Measurements from ENCODE around the gene ZC3H7B.

ZC3H7B gene

DNA sequence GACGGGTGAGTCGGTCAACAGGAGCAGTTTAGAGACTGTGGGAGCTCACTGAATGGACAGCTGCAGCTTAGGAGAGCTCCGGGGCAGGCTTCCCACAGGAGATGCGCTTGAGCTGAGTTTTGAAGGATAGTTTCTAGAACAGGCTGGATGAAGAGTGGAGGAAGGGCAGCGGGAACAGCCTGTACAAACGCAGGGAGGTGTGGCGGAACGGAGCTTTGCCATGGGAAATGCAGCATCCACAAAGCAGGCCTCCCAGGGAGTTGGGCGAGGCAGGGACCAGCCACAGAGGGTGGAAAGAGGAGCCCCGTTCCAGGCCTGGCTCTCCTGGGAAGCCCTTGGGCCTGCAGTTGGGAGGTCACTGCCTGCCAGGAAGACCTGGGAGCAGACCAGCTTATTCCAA, 53.7 kb downstream of the ZC3H7B start:
- H3K4me3 ChIP-seq (ENCODE audit: low read depth, low read length): no peak overlapping the region
- no peak for TF ChIP-seq CTCF (IDR thresholded peaks at IDR 0.05; ENCODE audit: borderline replicate concordance, insufficient read depth, low read depth, low read length)

GRCh38 chr22:41355895-41356294, 54.6 kb downstream of the ZC3H7B start:
- no peak for TF ChIP-seq CTCF (IDR thresholded peaks at IDR 0.05; ENCODE audit: borderline replicate concordance, insufficient read depth, low read depth, low read length)
- no peak overlapping the region for H3K4me3 ChIP-seq (ENCODE audit: low read depth, low read length)

GRCh38 chr22:41356430-41357028, 55.2 kb downstream of the ZC3H7B start:
- no peak overlapping the region for H3K4me3 ChIP-seq (ENCODE audit: low read depth, low read length)
- no peak for TF ChIP-seq CTCF (IDR thresholded peaks at IDR 0.05; ENCODE audit: borderline replicate concordance, insufficient read depth, low read depth, low read length)

DNA sequence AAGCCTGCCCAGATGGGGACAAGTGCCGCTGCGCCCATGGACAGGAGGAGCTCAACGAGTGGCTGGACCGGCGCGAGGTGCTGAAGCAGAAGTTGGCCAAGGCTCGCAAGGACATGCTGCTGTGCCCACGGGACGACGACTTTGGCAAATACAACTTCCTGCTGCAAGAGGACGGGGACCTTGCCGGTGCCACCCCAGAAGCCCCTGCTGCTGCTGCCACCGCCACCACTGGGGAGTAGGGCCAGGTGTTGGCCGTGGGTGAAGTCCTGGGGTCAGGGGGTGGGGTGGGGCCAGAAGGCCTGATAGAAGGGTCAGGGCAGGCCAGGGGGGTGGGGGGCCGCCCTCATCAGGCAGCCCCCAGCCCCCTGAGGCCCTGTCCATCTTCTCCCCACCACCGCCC, 55.9 kb downstream of the ZC3H7B start:
- H3K4me3 ChIP-seq (ENCODE audit: low read depth, low read length): no peak overlapping the region
- no peak for TF ChIP-seq CTCF (IDR thresholded peaks at IDR 0.05; ENCODE audit: borderline replicate concordance, insufficient read depth, low read depth, low read length)

DNA sequence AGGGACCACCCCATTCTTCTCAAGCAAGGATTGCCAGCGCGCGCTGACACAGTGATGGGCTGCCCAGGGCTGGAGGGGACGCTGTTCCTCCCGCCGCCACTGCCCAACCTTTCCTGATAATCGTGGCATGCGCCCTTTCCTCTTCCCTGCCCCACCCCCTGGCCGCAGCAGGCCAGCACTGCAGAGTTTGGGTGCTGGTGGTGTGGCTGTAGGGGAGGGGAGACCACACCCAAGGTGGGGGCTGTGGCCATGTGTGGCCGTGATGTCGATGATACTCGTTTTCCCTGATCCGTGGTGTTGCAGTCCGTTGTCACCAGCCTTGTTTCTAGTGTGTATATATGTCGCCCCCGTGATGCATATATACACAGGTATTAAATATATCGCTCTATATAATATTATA, 57.6 kb downstream of the ZC3H7B start:
- no peak for TF ChIP-seq CTCF (IDR thresholded peaks at IDR 0.05; ENCODE audit: borderline replicate concordance, insufficient read depth, low read depth, low read length)
- no peak overlapping the region for H3K4me3 ChIP-seq (ENCODE audit: low read depth, low read length)

DNA sequence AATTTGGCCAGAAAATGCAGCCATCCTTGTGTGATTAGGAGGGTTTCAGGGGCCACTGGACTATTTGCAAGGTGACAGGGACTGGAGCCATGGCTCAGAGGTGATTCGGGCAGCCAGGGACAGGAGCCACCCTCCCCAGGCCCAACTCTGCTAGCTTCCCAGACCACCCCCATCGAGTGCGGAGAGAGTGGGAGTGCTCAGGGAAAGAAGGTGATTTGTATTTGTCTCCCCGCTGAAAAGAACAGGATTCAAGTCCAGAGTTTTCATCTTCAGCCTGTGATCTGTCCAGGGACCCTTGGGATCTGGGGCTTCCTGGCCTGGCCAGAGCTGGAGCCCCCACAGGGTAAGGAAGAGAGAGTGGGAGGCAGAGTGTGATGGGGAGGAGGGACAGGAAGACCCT, 58.1 kb downstream of the ZC3H7B start:
- H3K4me3 ChIP-seq (ENCODE audit: low read depth, low read length): no peak overlapping the region
- no peak for TF ChIP-seq CTCF (IDR thresholded peaks at IDR 0.05; ENCODE audit: borderline replicate concordance, insufficient read depth, low read depth, low read length)

DNA sequence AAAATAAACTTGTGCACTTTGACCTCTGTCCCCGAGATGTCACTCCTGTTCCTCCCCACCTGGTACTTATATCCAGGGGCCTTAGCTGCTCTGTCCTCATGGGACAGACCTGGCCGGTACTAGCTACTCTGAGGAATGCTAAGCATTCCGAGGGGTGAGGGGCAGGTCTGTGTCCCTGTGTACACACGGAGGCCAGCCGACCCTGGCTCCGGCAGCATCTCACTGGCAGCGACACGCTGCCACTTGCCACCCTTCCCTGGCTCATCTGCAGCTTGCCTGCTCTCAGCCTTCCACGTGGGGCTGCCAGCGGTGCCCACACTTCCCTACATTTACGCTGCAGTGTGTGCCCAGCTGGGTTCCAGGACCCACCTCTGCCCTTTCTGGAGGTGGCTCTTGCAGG, 58.8 kb downstream of the ZC3H7B start:
- TF ChIP-seq CTCF (IDR thresholded peaks at IDR 0.05; ENCODE audit: borderline replicate concordance, insufficient read depth, low read depth, low read length): no peak
- H3K4me3 ChIP-seq (ENCODE audit: low read depth, low read length): no peak overlapping the region
